Omental fat pad (tissue), 4 donors: ENCODE measurements around the gene ABCA4. TPM values are rescaled to one million over a fixed set of nuclear protein-coding genes. Genes with fewer than 3 reads are reported as not detected.

Experiments
- ATAC-seq: fragments of 150-250 bp; one replicate; pipeline ENCODE4 v1.9.1; 2016; ENCODE audit warnings: mild to moderate bottlenecking, moderate library complexity; ENCODE audit not compliant: low FRiP score
- DNase-seq: peaks from one replicate; pipeline ENCODE4 v3.0.0-alpha.2; 2019; ENCODE audit warnings: low spot score
- CTCF ChIP-seq, 3 donors: fragments of 450-650 bp; IDR thresholded peaks; one replicate each; pipeline ENCODE4 v1.5.1; 2016 to 2017; ENCODE audit warnings: antibody characterized with exemption in 3 of 3, mild to moderate bottlenecking in 3 of 3, moderate library complexity in 2 of 3
- total RNA-seq, 4 donors: library from RNA; depleted of rRNA; stranded (reverse); fragments of >200 nt; gene quantifications; one replicate each; pipeline ENCODE4 v1.1.0, GENCODE V29; 2016

ABCA4 gene
- total RNA-seq, 4 donors from 2014 or later, result 0.37 to 0.79 (median 0.38) TPM; not detected in 1

GRCh38 chr1:94024104-94024792, 96.7 kb downstream of the ABCA4 start:
- no peak for ATAC-seq
- DNase-seq, result no peak
- no peak for TF ChIP-seq CTCF (IDR thresholded peaks at IDR 0.05)

GRCh38 chr1:94022471-94023189, 98.3 kb downstream of the ABCA4 start:
- peak; percentile 54 for ATAC-seq
- no peak for TF ChIP-seq CTCF (IDR thresholded peaks at IDR 0.05)
- DNase-seq, result no peak

DNA sequence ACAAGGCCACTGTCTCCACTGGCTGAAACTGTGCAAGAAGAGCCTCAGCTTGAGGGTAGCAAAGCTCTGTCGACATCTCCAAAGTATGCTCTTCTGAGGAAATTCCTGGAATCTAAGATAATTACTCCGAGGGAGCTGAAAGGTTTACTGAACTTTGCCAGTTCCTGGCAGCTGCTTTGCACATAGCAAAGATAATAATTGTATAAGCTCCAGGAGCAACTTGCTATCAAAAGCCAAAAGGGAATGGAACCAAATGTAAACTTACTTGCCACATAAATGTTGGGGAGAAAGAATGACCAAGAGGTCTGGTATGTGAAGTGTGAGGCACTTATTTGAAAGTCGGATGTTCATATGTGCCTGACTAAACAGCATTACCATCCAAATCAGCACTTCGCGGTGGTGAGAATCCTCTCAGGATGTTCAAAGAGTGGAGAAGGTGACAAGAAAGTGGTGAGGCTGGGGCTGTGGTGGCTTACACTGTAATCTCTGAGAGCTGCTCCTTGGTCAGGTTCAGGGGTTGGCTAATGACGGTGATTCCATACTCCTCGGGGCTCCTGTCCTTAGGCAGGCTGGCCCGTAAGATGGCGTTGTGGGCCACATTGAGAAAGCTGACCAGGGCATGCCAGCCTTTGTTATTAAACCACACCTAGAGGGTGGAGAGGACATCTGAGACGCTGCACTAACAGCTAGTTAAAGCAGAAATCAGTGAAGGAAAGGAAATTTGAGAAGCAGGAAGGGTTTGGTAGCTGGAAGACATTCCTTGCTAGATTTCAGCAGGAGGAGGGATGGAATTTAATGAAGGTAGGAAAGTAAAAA, 100.0 kb downstream of the ABCA4 start:
- TF ChIP-seq CTCF (IDR thresholded peaks at IDR 0.05), result no peak
- DNase-seq, result no peak
- ATAC-seq, result peak; percentile 73

- no peak for TF ChIP-seq CTCF (IDR thresholded peaks at IDR 0.05)
- ATAC-seq (no peak), DNase-seq (no peak)
Measured at GRCh38 chr1:94019327-94019726, 101.6 kb downstream of the ABCA4 start.

GRCh38 chr1:94017155-94017829, 103.7 kb downstream of the ABCA4 start:
- no peak for ATAC-seq
- no peak for TF ChIP-seq CTCF (IDR thresholded peaks at IDR 0.05)
- no peak for DNase-seq

GRCh38 chr1:94015489-94015817, 105.5 kb downstream of the ABCA4 start:
- no peak for ATAC-seq
- no peak for TF ChIP-seq CTCF (IDR thresholded peaks at IDR 0.05)
- no peak for DNase-seq
